ENCODE measurements around the gene RNF43. TPM values are rescaled to one million over a fixed set of nuclear protein-coding genes. Genes with fewer than 3 reads are reported as not detected.
A peak's percentile ranks its signal among the peaks of the same experiment; 100 is the strongest.

The RNF43 gene
- total RNA-seq, 1 donor from 2014 or later = 2.1 TPM

DNA sequence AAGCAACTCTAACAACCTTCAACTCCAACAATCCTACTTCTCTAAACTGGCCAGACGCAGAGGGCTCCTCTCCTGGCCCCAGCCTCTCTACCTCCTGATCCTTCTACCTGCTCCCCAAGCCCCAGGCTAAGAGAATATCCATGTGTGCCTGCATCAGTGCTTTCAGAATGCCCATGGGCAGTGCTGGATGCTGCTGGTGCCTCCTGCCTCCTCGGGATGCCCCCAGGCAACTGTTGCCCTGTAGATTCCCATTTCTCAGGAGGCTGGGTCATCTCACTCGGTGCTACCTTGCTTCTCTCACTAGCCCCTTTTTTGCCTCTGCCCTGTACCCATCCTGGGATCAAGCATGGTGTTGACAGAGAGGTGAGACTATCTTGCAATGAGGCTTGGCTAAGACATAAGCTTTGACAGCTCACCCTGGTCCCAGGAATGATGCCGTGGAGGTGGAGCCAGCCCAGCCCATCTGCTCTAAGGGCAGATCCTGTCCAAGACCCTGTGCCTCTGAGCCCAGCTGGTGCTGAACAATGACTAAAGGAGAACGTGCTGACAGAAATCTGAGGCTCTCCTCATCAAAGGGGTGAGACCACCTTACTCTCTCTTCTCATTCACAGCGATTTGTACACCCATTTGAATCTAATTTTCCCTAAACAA, 45.9 kb downstream of the RNF43 start:
- CTCF ChIA-PET = interaction anchor here (0.9 to 1.7 kb wide), 2 partner anchors 46 to 54 kb away, joined by 4 to 6 read pairs; partner anchors contain the start of gene RNF43

DNA sequence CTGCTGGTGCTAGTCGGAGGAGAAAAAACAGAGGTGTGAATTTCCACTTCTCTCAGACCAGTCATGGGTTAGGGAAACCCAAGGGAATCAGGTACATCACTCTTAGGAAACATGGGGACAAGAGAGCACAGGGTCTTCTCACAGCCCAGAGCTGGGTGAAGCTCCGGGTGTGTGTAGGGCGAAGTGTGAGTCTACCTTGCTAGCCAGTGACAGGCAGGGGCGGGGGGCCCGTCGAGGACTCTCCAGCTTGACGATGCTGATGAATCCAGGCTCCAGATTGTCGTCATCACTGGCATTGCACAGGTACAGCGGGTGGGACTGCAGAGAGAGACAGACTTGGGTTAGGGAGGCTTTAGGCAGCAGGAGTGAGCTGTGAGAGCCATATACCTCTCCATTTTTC, 46.6 kb downstream of the RNF43 start:
- ATAC-seq (ENCODE audit: low read depth) (no peak), DNase-seq (no peak)
- CTCF ChIA-PET = interaction anchor here (1.7 kb wide), 1 partner anchor 47 kb away, joined by 6 read pairs; the partner anchor contains the start of gene RNF43
- Mint-ChIP-seq H3K27me3 (no peaks in the 10 kb centered on the region), H3K27ac (peak overlapping the region; percentile 67), H3K9me3 (no peaks in the 10 kb centered on the region), H3K4me1 (peaks cover 42% of the 10 kb centered on the region), H3K4me3 (peak overlapping the region; percentile 56), H3K36me3 (ENCODE audit: low read depth) (no peaks in the 10 kb centered on the region)
- TF ChIP-seq, protein P1, sequence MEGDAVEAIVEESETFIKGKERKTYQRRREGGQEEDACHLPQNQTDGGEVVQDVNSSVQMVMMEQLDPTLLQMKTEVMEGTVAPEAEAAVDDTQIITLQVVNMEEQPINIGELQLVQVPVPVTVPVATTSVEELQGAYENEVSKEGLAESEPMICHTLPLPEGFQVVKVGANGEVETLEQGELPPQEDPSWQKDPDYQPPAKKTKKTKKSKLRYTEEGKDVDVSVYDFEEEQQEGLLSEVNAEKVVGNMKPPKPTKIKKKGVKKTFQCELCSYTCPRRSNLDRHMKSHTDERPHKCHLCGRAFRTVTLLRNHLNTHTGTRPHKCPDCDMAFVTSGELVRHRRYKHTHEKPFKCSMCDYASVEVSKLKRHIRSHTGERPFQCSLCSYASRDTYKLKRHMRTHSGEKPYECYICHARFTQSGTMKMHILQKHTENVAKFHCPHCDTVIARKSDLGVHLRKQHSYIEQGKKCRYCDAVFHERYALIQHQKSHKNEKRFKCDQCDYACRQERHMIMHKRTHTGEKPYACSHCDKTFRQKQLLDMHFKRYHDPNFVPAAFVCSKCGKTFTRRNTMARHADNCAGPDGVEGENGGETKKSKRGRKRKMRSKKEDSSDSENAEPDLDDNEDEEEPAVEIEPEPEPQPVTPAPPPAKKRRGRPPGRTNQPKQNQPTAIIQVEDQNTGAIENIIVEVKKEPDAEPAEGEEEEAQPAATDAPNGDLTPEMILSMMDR (IDR thresholded peaks at IDR 0.05) = no peak
- intact Hi-C loops (cut with micrococcal nuclease) = no loop called here
- POLR2A ChIA-PET = interaction anchor here (1.8 to 9.7 kb wide), 5 partner anchors 18 to 45 kb away, joined by 5 to 126 read pairs (median 21); partner anchors contain the start of genes SUPT4H1 and TSPOAP1

More for the DNA sequence above, 45.9 kb downstream of the RNF43 start:
- Mint-ChIP-seq H3K9me3 (no peaks in the 10 kb centered on the region), H3K4me1 (peaks cover 42% of the 10 kb centered on the region), H3K36me3 (ENCODE audit: low read depth) (no peaks in the 10 kb centered on the region), H3K27ac (no peak overlapping the region), H3K4me3 (no peak overlapping the region), H3K27me3 (no peaks in the 10 kb centered on the region)
- intact Hi-C loops (cut with micrococcal nuclease) = no loop called here
- TF ChIP-seq, protein P1 (IDR thresholded peaks at IDR 0.05) = no peak
- ATAC-seq (ENCODE audit: low read depth) = no peak
- no peak for DNase-seq
- POLR2A ChIA-PET = interaction anchor here (4.2 to 9.7 kb wide), 3 partner anchors 19 to 37 kb away, joined by 21 to 126 read pairs (median 50); partner anchors contain the start of gene SUPT4H1

DNA sequence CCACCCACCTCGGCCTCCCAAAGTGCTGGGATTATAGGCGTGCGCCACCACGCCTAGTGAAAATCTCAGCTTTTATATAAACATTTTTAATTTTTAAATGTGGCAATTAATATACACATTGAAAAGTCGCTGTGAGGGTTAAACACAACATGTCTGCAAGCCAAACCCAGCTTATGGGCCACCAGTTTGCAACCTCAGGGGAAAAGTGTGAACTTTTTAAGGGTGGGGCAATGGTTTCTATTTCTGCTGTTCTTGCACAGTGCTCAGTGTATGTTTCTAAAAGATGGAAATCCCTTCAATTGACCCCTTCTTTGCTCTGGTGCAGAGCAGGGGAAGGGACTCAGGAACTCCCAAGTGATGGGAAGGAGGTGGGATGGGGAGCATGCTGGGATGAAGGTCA, 47.0 kb downstream of the RNF43 start:
- TF ChIP-seq, protein P1 (IDR thresholded peaks at IDR 0.05) = no peak
- no peaks in the 10 kb centered on the region for H3K36me3 Mint-ChIP-seq (ENCODE audit: low read depth)
- H3K4me3 Mint-ChIP-seq = peak overlapping the region; percentile 56
- peak overlapping the region; percentile 67 for H3K27ac Mint-ChIP-seq
- H3K27me3 Mint-ChIP-seq = no peaks in the 10 kb centered on the region
- no peaks in the 10 kb centered on the region for H3K9me3 Mint-ChIP-seq
- ATAC-seq (ENCODE audit: low read depth) (peak; percentile 36), DNase-seq (no peak)
- peaks cover 42% of the 10 kb centered on the region for H3K4me1 Mint-ChIP-seq
- ChIA-PET POLR2A (interaction anchor here (1.0 to 9.7 kb wide), 8 partner anchors 18 to 135 kb away, joined by 4 to 126 read pairs (median 10); partner anchors contain the start of genes RNF43, SUPT4H1 and TSPOAP1), CTCF (interaction anchor here (2.2 kb wide), 1 partner anchor 47 kb away, joined by 11 read pairs; the partner anchor contains the start of gene RNF43)
- intact Hi-C loops (cut with micrococcal nuclease) = no loop called here

DNA sequence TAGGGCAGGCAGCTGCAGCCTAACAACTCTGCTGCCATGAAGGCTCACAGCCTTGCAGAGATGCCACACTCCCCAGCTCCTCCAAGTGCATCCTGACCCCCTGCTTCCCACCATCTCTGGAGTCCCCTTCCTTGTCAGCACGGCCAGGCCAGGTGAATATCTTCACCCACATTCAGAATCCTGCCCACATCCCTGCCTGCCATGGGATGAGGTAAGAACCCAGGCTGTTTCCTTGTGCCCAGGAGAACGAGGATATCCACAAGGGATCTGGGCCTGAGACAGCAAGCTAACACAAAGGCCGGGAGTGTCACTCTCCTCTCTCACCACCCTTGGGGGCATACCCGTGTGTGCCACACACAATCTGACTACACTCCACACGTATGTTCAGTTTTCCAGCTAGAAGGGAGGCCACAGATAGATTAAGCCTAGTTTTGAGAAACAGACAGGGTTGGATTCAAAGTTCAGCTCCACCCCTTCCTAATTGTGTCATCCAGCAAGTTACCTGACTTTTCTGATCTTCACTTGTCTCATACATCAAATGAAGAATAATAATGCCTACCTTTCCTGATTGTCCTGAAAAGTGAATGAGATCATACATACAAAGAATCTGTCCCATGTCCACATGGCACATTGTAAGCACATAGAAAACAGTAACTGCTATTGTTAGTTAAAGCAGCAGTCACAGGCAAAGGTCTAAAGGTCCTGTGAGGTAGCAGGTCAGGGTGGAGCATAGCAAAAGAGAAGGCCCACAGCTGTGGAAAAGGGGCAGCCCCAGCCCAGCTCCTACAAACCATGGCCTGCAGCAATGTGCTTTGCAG, 47.9 kb downstream of the RNF43 start:
- TF ChIP-seq, protein P1 (IDR thresholded peaks at IDR 0.05) = no peak
- intact Hi-C loops (cut with micrococcal nuclease) = loop anchor here (2.0 kb wide), 2 partner anchors 13 to 17 kb away; partner anchors contain the start of gene SUPT4H1
- no peak overlapping the region for H3K4me3 Mint-ChIP-seq
- CTCF ChIA-PET = interaction anchor here (2.2 kb wide), 1 partner anchor 48 kb away, joined by 11 read pairs; the partner anchor contains the start of gene RNF43
- H3K9me3 Mint-ChIP-seq = no peaks in the 10 kb centered on the region
- H3K4me1 Mint-ChIP-seq = peaks cover 42% of the 10 kb centered on the region
- H3K36me3 Mint-ChIP-seq (ENCODE audit: low read depth) = no peaks in the 10 kb centered on the region
- H3K27me3 Mint-ChIP-seq = no peaks in the 10 kb centered on the region
- H3K27ac Mint-ChIP-seq = peak overlapping the region; percentile 51
- ATAC-seq (ENCODE audit: low read depth) = peak; percentile 66
- POLR2A ChIA-PET = interaction anchor here (1.0 to 9.7 kb wide), 8 partner anchors 17 to 135 kb away, joined by 4 to 126 read pairs (median 10); partner anchors contain the start of genes RNF43, SUPT4H1 and TSPOAP1
- DNase-seq = no peak
